PC-9 (cell line): Measurements from ENCODE around the gene NFATC1. TPM values are rescaled to one million over a fixed set of nuclear protein-coding genes. Genes with fewer than 3 reads are reported as not detected.

ENCODE experiments used
- BruUV-seq: library from RNA; stranded (reverse); fragments of 400-500 nt; replicated peaks from 2 replicates; lab custom pipeline; 2021; lab: Mats Ljungman, UMichigan
- CTCF ChIA-PET: fragments of 300-600 bp; sonication (Branson Sonifier 250); formaldehyde crosslinking; loops from one replicate; lab custom pipeline; 2022; ENCODE audit warnings: antibody characterized with exemption; lab: Charles Lee
- POLR2A ChIA-PET: fragments of 300-600 bp; sonication (Branson Sonifier 250); formaldehyde crosslinking; loops from one replicate; lab custom pipeline; 2022; ENCODE audit warnings: antibody characterized with exemption; ENCODE audit not compliant: unreplicated experiment; lab: Charles Lee
- DNase-seq, 2 experiments: peaks; one replicate each; pipeline versions ENCODE4 v3.0.0 to v3.0.0-alpha.2; 2015 to 2022; ENCODE audit warnings: mixed read lengths in 1 of 2
- H2AFZ ChIP-seq: fragments of 200-600 bp; sonication (generic); 2 replicates; pipeline ENCODE4 v1.8.1; 2017; ENCODE audit warnings: antibody characterized with exemption
- H3F3A ChIP-seq: fragments of 200-600 bp; sonication (generic); 2 replicates; pipeline ENCODE4 v1.8.1; 2017; ENCODE audit warnings: antibody characterized with exemption, mild to moderate bottlenecking, low read depth; ENCODE audit not compliant: insufficient read depth
- H3K27ac ChIP-seq: fragments of 200-600 bp; sonication (generic); 2 replicates; pipeline ENCODE4 v1.6.1; 2016; ENCODE audit warnings: mixed run types
- H3K27me3 ChIP-seq: fragments of 200-600 bp; sonication (generic); 2 replicates; pipeline ENCODE4 v1.6.1; 2016; ENCODE audit warnings: low read depth, mixed run types; ENCODE audit not compliant: insufficient read depth
- H3K36me3 ChIP-seq: fragments of 200-600 bp; sonication (generic); 2 replicates; pipeline ENCODE4 v1.6.1; 2016; ENCODE audit warnings: low read depth, mixed run types
- H3K4me1 ChIP-seq: fragments of 200-600 bp; sonication (generic); replicated peaks from 2 replicates; pipeline ENCODE4 v1.6.1; 2016; ENCODE audit warnings: mixed run types; ENCODE audit not compliant: insufficient read depth
- H3K4me2 ChIP-seq: fragments of 200-600 bp; sonication (generic); 2 replicates; pipeline ENCODE4 v1.6.1; 2017; ENCODE audit warnings: mixed run types
- H3K4me3 ChIP-seq: fragments of 200-600 bp; sonication (generic); 2 replicates; pipeline ENCODE4 v1.6.1; 2016; ENCODE audit warnings: mixed run types
- H3K79me2 ChIP-seq: fragments of 200-600 bp; sonication (generic); 2 replicates; pipeline ENCODE4 v1.6.1; 2017; ENCODE audit warnings: low read depth, mixed run types
- H3K9me2 ChIP-seq: fragments of 200-600 bp; sonication (generic); 2 replicates; pipeline ENCODE4 v1.8.1; 2017; ENCODE audit warnings: mild to moderate bottlenecking; ENCODE audit not compliant: insufficient read depth
- H3K9me3 ChIP-seq: fragments of 200-600 bp; sonication (generic); 2 replicates; pipeline ENCODE4 v1.8.1; 2016; ENCODE audit warnings: low read depth; ENCODE audit not compliant: insufficient read depth
- H4K20me1 ChIP-seq: fragments of 200-600 bp; sonication (generic); 2 replicates; pipeline ENCODE4 v1.8.1; 2017; ENCODE audit not compliant: insufficient read depth
- EZH2 ChIP-seq: fragments of 200-600 bp; sonication (generic); IDR thresholded peaks from 2 replicates; pipeline ENCODE4 v1.8.0; 2017; ENCODE audit warnings: antibody characterized with exemption, low read depth
- intact Hi-C: fragments of 100-400 bp; cut with micrococcal nuclease; formaldehyde crosslinking; loops from one replicate; pipeline ENCODE4 v1.10.0; 2022; ENCODE audit not compliant: unreplicated experiment
- total RNA-seq: library from RNA; stranded (reverse); gene quantifications from 2 replicates; pipeline ENCODE4 v1.2.3, GENCODE V29; 2021
- TF ChIP-seq, protein P1 (sequence below): fragments of 200-600 bp; sonication (generic); conservative IDR thresholded peaks from 2 replicates; pipeline ENCODE4 v1.6.1; 2017; ENCODE audit warnings: mixed run types, antibody characterized with exemption, mild to moderate bottlenecking, moderate library complexity

Gene NFATC1
- total RNA-seq, 1 experiment from 2014 or later = 2.6 TPM

DNA sequence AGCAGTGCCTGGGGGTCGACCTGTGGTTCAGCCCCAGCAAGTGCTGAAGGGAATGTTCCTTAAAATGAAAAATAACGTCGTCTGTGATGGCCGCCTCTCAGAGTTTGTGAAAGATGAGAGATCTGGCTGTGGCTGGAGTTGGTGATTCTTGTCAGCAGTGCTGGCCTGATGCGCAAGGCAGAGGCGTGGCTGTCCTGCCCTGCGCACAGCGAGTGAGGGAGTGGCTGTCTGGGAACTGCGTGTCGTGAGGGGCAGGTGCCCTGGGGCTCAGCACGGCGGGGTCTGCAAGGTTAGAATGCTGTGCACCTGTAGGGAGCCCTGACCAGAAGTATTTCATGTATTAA lies 8.8 kb downstream of the NFATC1 start:
- BruUV-seq = no TSS peak
- Histone ChIP-seq H3F3A (no peaks in the 10 kb centered on the region), H2AFZ (no peak overlapping the region), H3K9me2 (no peaks in the 10 kb centered on the region), H3K4me1 (peaks cover 10% of the 10 kb centered on the region), H3K27ac (no peak overlapping the region), H3K79me2 (no peaks in the 10 kb centered on the region), H3K4me2 (no peak overlapping the region), H3K27me3 (no peaks in the 10 kb centered on the region), H4K20me1 (no peaks in the 10 kb centered on the region), H3K9me3 (no peaks in the 10 kb centered on the region), H3K36me3 (no peaks in the 10 kb centered on the region), H3K4me3 (no peak overlapping the region)
- intact Hi-C loops = no loop called here
- TF ChIP-seq, protein P1, sequence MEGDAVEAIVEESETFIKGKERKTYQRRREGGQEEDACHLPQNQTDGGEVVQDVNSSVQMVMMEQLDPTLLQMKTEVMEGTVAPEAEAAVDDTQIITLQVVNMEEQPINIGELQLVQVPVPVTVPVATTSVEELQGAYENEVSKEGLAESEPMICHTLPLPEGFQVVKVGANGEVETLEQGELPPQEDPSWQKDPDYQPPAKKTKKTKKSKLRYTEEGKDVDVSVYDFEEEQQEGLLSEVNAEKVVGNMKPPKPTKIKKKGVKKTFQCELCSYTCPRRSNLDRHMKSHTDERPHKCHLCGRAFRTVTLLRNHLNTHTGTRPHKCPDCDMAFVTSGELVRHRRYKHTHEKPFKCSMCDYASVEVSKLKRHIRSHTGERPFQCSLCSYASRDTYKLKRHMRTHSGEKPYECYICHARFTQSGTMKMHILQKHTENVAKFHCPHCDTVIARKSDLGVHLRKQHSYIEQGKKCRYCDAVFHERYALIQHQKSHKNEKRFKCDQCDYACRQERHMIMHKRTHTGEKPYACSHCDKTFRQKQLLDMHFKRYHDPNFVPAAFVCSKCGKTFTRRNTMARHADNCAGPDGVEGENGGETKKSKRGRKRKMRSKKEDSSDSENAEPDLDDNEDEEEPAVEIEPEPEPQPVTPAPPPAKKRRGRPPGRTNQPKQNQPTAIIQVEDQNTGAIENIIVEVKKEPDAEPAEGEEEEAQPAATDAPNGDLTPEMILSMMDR = no peak
- TF ChIP-seq EZH2 = no peak
- no peak for DNase-seq
- ChIA-PET CTCF (no interaction called here), POLR2A (no interaction called here)

DNA sequence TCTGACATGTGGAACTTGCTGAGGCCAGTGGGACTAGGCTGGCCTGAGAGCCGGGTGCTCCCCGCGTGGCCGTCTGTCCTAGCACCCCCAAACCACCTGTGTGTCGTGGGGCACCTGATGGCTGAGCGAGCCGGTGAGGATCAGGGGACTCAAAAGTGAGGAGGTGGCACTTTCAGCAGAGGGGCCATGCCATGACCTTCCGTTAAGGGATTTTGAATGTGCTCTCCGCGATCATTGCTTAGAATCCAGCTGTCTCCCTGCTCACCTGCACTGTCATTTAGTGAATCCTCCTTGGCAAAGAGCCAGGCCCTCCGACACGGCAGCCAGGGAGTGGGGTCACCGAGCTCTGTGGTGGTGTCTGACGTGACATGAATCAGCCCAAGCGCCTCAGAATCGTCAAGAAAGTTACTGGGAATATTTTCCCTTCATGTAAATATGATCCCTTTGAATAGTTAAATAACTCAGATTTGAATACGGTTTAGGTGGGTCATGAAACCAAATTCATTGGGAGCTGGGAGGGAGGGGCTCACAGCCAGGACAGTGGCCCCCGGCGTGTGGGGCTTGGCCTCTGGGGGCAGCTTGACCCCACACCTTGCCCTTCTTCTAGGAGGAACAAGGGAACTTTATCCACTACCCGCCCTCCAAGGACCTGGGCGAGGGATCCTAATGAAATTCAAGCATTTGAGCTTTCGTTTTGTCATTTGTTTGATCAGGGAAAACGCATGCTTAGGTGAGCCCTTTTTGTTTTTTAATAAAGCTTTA lies 9.5 kb downstream of the NFATC1 start:
- Histone ChIP-seq H3K27ac (no peak overlapping the region), H3K79me2 (no peaks in the 10 kb centered on the region), H3K4me3 (no peak overlapping the region), H2AFZ (no peak overlapping the region), H3K9me3 (no peaks in the 10 kb centered on the region), H3F3A (no peaks in the 10 kb centered on the region), H3K4me1 (peaks cover 10% of the 10 kb centered on the region), H3K27me3 (no peaks in the 10 kb centered on the region), H3K36me3 (no peaks in the 10 kb centered on the region), H4K20me1 (no peaks in the 10 kb centered on the region), H3K9me2 (no peaks in the 10 kb centered on the region), H3K4me2 (no peak overlapping the region)
- DNase-seq = no peak
- BruUV-seq = no TSS peak
- ChIA-PET POLR2A (no interaction called here), CTCF (no interaction called here)
- intact Hi-C loops = no loop called here
- TF ChIP-seq EZH2 = no peak
- TF ChIP-seq, protein P1 = no peak

DNA sequence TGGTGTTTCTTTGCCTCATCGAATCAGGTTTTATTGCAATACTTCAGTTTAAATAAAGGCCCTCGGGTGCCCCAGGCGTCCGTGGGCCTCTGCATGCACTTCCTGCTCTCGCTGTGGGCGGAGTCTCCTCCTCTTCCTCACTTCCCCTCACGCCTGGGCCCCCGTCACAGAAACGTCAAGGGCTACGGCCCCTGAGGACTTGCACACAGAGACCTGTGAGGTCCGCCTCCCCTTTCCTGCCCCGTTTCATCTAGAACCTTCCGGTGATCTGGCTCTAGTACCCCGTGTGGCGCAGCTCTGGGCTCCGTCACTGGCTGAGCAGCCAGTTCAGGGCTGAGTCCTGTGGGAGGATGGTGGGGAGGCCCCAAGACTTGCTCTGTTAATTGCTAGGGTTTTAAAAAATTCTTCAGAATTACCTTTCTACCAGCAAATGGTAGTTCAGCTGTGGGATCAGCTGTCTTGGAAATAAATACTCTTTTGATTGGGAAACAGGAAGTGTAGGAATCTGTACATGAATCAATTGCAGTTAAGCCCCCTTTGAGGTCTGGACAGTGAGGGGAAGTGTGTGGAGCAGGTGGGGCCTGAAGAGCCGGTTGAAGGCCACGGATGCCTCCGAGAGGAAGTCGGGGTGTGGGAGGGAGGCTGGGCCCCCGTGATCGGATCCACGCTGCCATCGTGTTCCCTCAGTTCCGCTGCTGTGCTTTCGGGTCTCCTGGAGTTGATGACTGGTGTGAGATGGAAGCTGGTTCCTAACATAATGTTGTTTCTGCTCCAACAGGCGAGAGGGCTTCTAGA lies 10.2 kb downstream of the NFATC1 start:
- Histone ChIP-seq H3K9me2 (no peaks in the 10 kb centered on the region), H3K27me3 (no peaks in the 10 kb centered on the region), H3K4me3 (no peak overlapping the region), H3K4me2 (no peak overlapping the region), H3F3A (no peaks in the 10 kb centered on the region), H3K4me1 (peaks cover 10% of the 10 kb centered on the region), H3K27ac (no peak overlapping the region), H3K36me3 (no peaks in the 10 kb centered on the region), H2AFZ (no peak overlapping the region), H3K79me2 (no peaks in the 10 kb centered on the region), H4K20me1 (no peaks in the 10 kb centered on the region), H3K9me3 (no peaks in the 10 kb centered on the region)
- DNase-seq = no peak
- POLR2A ChIA-PET = no interaction called here
- CTCF ChIA-PET = no interaction called here
- BruUV-seq = no TSS peak
- no peak for TF ChIP-seq EZH2
- intact Hi-C loops = no loop called here
